ENCODE measurements around the gene CBX1.
"Not testable (repeated sequence)": the region's sequence is repeated elsewhere in the genome, so short reads cannot be mapped to it uniquely, and the experiment has no call there.

The CBX1 gene

GRCh38 chr17:48048384-48049126 is 52.7 kb downstream of the CBX1 start:
- DNase-seq: peak; percentile 94

- peak; percentile 100 for DNase-seq
Observed at GRCh38 chr17:48047741-48048383, 53.4 kb downstream of the CBX1 start, which contains the start of gene NFE2L1. TSS of gene NFE2L1 (plus strand) at chr17:48048359. CDS start at chr17:48051119, 2,760 bp downstream.

GRCh38 chr17:48047113-48047740 is 54.1 kb downstream of the CBX1 start:
- peak; percentile 23 for DNase-seq

GRCh38 chr17:48046296-48046695 is 55.0 kb downstream of the CBX1 start:
- no peak for DNase-seq

GRCh38 chr17:48045316-48046001 is 55.8 kb downstream of the CBX1 start:
- DNase-seq: no peak

GRCh38 chr17:48044851-48045250 is 56.4 kb downstream of the CBX1 start:
- DNase-seq: no peak

GRCh38 chr17:48043176-48043575 is 58.1 kb downstream of the CBX1 start:
- no peak for DNase-seq

GRCh38 chr17:48038687-48039086 is 62.6 kb downstream of the CBX1 start:
- DNase-seq: no peak

- no peak for DNase-seq
Observed at GRCh38 chr17:48037838-48038323, 63.4 kb downstream of the CBX1 start.

GRCh38 chr17:48037036-48037837 is 64.0 kb downstream of the CBX1 start, which contains the start of gene COPZ2:
TSS of gene COPZ2 (minus strand) at chr17:48037797. CDS start at chr17:48037777, 20 bp downstream.
- peak; percentile 31 for DNase-seq

GRCh38 chr17:48036693-48037035 is 64.6 kb downstream of the CBX1 start:
- DNase-seq: no peak

GRCh38 chr17:48034734-48035133 is 66.5 kb downstream of the CBX1 start:
- not testable (repeated sequence) for DNase-seq

- no peak for DNase-seq
Observed at GRCh38 chr17:48031966-48032365, 69.3 kb downstream of the CBX1 start.

- no peak for DNase-seq
Observed at GRCh38 chr17:48030531-48030930, 70.7 kb downstream of the CBX1 start.

GRCh38 chr17:48028736-48029135 is 72.5 kb downstream of the CBX1 start:
- no peak for DNase-seq

- DNase-seq: peak; percentile 31
Observed at GRCh38 chr17:48027322-48027981, 73.8 kb downstream of the CBX1 start.

- peak; percentile 93 for DNase-seq
Observed at GRCh38 chr17:48026502-48027321, 74.6 kb downstream of the CBX1 start.

- DNase-seq: no peak
Observed at GRCh38 chr17:48025904-48026501, 75.3 kb downstream of the CBX1 start.

- DNase-seq: peak; percentile 98
Observed at GRCh38 chr17:48025040-48025903, 76.0 kb downstream of the CBX1 start.
